Posterior vena cava (tissue), 2 donors: Measurements from ENCODE around the gene SMYD2. TPM values are rescaled to one million over a fixed set of nuclear protein-coding genes. Genes with fewer than 3 reads are reported as not detected.

Experiments used
- DNase-seq: peaks from one replicate; pipeline ENCODE4 v3.0.0-alpha.2; 2020; ENCODE audit warnings: low spot score
- intact Hi-C, 2 donors: fragments of 100-400 bp; cut with DNase I; formaldehyde crosslinking; loops; one replicate each; pipeline versions ENCODE4 v1.14.1 to v1.14.2; 2022 to 2023
- total RNA-seq, 2 donors: library from RNA; stranded (reverse); fragmentation: NEBNext Ultra II Directional; extraction: Animal tissue kit (Norgen Biotek cat#: 25700); gene quantifications; one replicate each; pipeline ENCODE4 v1.2.1, GENCODE V29; 2021
- donor health status: DM: yes; HTN: yes; CAD: no.
- donor health status: DM: yes; HTN: yes; CAD: no.

SMYD2 gene
- total RNA-seq, 2 donors from 2014 or later: 14.9 to 17.6 TPM

- intact Hi-C loops: loop anchor here in 1 of 2 donors (10.0 kb wide), 1 partner anchor 117 kb away; no protein-coding TSS in a partner anchor
- DNase-seq: no peak
Observed at GRCh38 chr1:214377886-214378285, 96.9 kb downstream of the SMYD2 start.

GRCh38 chr1:214378492-214378891 lies 97.5 kb downstream of the SMYD2 start:
- intact Hi-C loops: loop anchor here in 1 of 2 donors (10.0 kb wide), 1 partner anchor 116 kb away; no protein-coding TSS in a partner anchor

GRCh38 chr1:214379236-214379970 lies 98.4 kb downstream of the SMYD2 start:
- intact Hi-C loops: loop anchor here in 1 of 2 donors (10.0 kb wide), 1 partner anchor 115 kb away; no protein-coding TSS in a partner anchor

More at GRCh38 chr1:214378492-214378891, 97.5 kb downstream of the SMYD2 start:
- no peak for DNase-seq

GRCh38 chr1:214380396-214380795 lies 99.4 kb downstream of the SMYD2 start:
- intact Hi-C loops: loop anchor here in 1 of 2 donors (10.0 kb wide), 1 partner anchor 204 kb away; no protein-coding TSS in a partner anchor
- no peak for DNase-seq

More at GRCh38 chr1:214379236-214379970, 98.4 kb downstream of the SMYD2 start:
- no peak for DNase-seq

DNA sequence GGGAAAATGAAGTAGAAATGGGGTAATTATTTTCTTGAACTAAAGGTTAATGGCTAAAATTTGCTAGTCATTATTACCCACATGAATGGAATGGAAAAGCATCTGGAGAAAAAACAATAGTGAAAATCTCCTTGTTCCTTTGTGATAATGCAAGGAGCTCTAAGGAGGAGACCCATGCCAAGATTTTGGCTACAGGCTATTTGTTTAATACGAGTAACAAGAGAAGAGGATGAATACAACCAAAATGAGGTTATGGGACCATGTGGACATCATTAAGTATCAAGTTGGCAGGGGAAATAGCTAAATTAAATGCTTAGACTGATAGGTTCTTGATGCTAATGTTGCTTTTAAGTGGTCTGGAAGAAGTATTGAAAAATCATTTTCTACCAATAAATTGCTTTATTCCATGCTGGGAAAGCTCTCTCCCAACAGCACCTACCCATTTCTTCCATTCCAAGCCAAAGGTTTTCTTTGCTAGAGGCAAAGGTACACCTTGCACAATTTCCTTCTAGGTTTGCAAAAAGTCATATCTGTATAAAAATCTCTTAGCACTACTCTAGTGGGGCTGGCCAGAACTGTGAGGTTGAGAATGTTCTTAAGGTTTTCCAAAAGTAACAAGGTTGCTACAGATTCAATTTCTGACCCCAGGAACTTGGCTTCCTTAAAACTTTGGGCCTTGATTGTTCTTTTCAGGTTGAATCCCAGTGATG lies 100.2 kb downstream of the SMYD2 start:
- DNase-seq: no peak
- intact Hi-C loops: loop anchor here in 1 of 2 donors (10.0 kb wide), 1 partner anchor 204 kb away; no protein-coding TSS in a partner anchor

- intact Hi-C loops: loop anchor here in 1 of 2 donors (10.0 kb wide), 1 partner anchor 201 kb away; no protein-coding TSS in a partner anchor
- no peak for DNase-seq
Observed at GRCh38 chr1:214383381-214384372, 102.7 kb downstream of the SMYD2 start.

GRCh38 chr1:214384373-214385079 lies 103.6 kb downstream of the SMYD2 start:
- no peak for DNase-seq

GRCh38 chr1:214385428-214385827 lies 104.5 kb downstream of the SMYD2 start:
- no peak for DNase-seq
- intact Hi-C loops: loop anchor here in 1 of 2 donors (10.0 kb wide), 1 partner anchor 199 kb away; no protein-coding TSS in a partner anchor

More at GRCh38 chr1:214384373-214385079, 103.6 kb downstream of the SMYD2 start:
- intact Hi-C loops: loop anchor here in 1 of 2 donors (10.0 kb wide), 1 partner anchor 200 kb away; no protein-coding TSS in a partner anchor

DNA sequence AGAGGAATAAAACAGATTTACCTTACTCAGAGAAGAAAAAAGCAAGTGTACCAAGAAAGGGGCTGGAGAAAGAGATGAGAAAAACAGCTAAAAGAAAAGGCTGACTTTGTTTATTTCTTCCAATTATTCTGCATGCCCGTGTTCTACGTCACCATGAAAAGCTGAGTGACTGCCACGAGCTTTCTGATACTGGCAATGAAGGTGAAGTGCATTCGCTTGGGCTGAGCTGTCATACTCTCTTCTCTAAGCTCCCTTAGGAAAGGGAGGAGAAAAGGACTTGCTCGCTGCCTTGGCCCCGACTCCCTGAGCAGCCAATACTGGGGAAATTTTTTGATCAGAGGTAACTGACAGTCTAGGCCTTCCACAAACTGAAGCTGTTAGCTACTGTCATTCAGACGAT lies 105.4 kb downstream of the SMYD2 start:
- no peak for DNase-seq
- intact Hi-C loops: loop anchor here in 1 of 2 donors (10.0 kb wide), 1 partner anchor 198 kb away; no protein-coding TSS in a partner anchor
